GM20000 (cell line): ENCODE results near the gene BTBD18.

ENCODE experiments used
- DNase-seq: peaks from one replicate; pipeline ENCODE4 v3.0.0; 2012; ENCODE audit warnings: low spot score
- CTCF ChIP-seq: IDR thresholded peaks from 2 replicates; pipeline ENCODE4 v1.5.1; 2012; ENCODE audit warnings: mild to moderate bottlenecking, control low read depth; ENCODE audit errors: extremely low read depth, missing control alignments

BTBD18 gene

GRCh38 chr11:57745206-57745605 lies 6.4 kb downstream of the BTBD18 start:
- no peak for TF ChIP-seq CTCF
- no peak for DNase-seq

- no peak for TF ChIP-seq CTCF
- DNase-seq = no peak
Measured at GRCh38 chr11:57744357-57744756, 7.3 kb downstream of the BTBD18 start.

- no peak for TF ChIP-seq CTCF
Measured at GRCh38 chr11:57742087-57742452, 9.5 kb downstream of the BTBD18 start.

GRCh38 chr11:57741132-57742086 lies 10.2 kb downstream of the BTBD18 start, which contains the start of gene SELENOH:
Gene SELENOH, plus strand, starts transcription at chr11:57741491. Its CDS starts 105 bp downstream, at chr11:57741596.
- peak; percentile 89 for DNase-seq
- no peak for TF ChIP-seq CTCF

More at GRCh38 chr11:57742087-57742452, 9.5 kb downstream of the BTBD18 start:
- DNase-seq = no peak

- TF ChIP-seq CTCF = no peak
- no peak for DNase-seq
Measured at GRCh38 chr11:57735619-57736298, 15.9 kb downstream of the BTBD18 start.

GRCh38 chr11:57732661-57733060 lies 19.0 kb downstream of the BTBD18 start:
- no peak for DNase-seq
- no peak for TF ChIP-seq CTCF

GRCh38 chr11:57729479-57729878 lies 22.1 kb downstream of the BTBD18 start:
- DNase-seq = no peak

More at GRCh38 chr11:57729479-57729878, 22.1 kb downstream of the BTBD18 start:
- no peak for TF ChIP-seq CTCF
